Measurements from ENCODE around the gene ST6GALNAC3.
"Not testable (repeated sequence)": the region's sequence is repeated elsewhere in the genome, so short reads cannot be mapped to it uniquely, and the experiment has no call there.

ST6GALNAC3 gene

GRCh38 chr1:76074321-76075187 is at the start of gene ST6GALNAC3:
Gene ST6GALNAC3 (plus strand): TSS chr1:76074746.
- peak; percentile 35 for DNase-seq (ENCODE audit: low spot score)

- DNase-seq (ENCODE audit: low spot score), result no peak
Measured at GRCh38 chr1:76027341-76027740, 47.2 kb upstream of the ST6GALNAC3 start.

- DNase-seq (ENCODE audit: low spot score), result no peak
Measured at GRCh38 chr1:76029331-76029730, 45.2 kb upstream of the ST6GALNAC3 start.

GRCh38 chr1:76031496-76031895 is 43.0 kb upstream of the ST6GALNAC3 start:
- DNase-seq (ENCODE audit: low spot score), result no peak

GRCh38 chr1:76033800-76034475 is 40.6 kb upstream of the ST6GALNAC3 start:
- DNase-seq (ENCODE audit: low spot score), result no peak

- DNase-seq (ENCODE audit: low spot score), result peak; percentile 19
Measured at GRCh38 chr1:76035053-76035452, 39.5 kb upstream of the ST6GALNAC3 start.

- DNase-seq (ENCODE audit: low spot score), result no peak
Measured at GRCh38 chr1:76037324-76037723, 37.2 kb upstream of the ST6GALNAC3 start.

- peak; percentile 35 for DNase-seq (ENCODE audit: low spot score)
Measured at GRCh38 chr1:76038287-76039004, 36.1 kb upstream of the ST6GALNAC3 start.

- no peak for DNase-seq (ENCODE audit: low spot score)
Measured at GRCh38 chr1:76046149-76046548, 28.4 kb upstream of the ST6GALNAC3 start.

- DNase-seq (ENCODE audit: low spot score), result no peak
Measured at GRCh38 chr1:76048219-76048618, 26.3 kb upstream of the ST6GALNAC3 start.

- no peak for DNase-seq (ENCODE audit: low spot score)
Measured at GRCh38 chr1:76048926-76049325, 25.6 kb upstream of the ST6GALNAC3 start.

GRCh38 chr1:76049498-76049897 is 25.0 kb upstream of the ST6GALNAC3 start:
- no peak for DNase-seq (ENCODE audit: low spot score)

- not testable (repeated sequence) for DNase-seq (ENCODE audit: low spot score)
Measured at GRCh38 chr1:76050073-76050472, 24.5 kb upstream of the ST6GALNAC3 start.

- DNase-seq (ENCODE audit: low spot score), result no peak
Measured at GRCh38 chr1:76053021-76053420, 21.5 kb upstream of the ST6GALNAC3 start.

GRCh38 chr1:76054359-76054758 is 20.2 kb upstream of the ST6GALNAC3 start:
- no peak for DNase-seq (ENCODE audit: low spot score)

GRCh38 chr1:76055987-76056386 is 18.6 kb upstream of the ST6GALNAC3 start:
- DNase-seq (ENCODE audit: low spot score), result no peak

GRCh38 chr1:76059451-76059850 is 15.1 kb upstream of the ST6GALNAC3 start:
- peak; percentile 38 for DNase-seq (ENCODE audit: low spot score)

- no peak for DNase-seq (ENCODE audit: low spot score)
Measured at GRCh38 chr1:76065270-76065669, 9.3 kb upstream of the ST6GALNAC3 start.

- no peak for DNase-seq (ENCODE audit: low spot score)
Measured at GRCh38 chr1:76066394-76066793, 8.2 kb upstream of the ST6GALNAC3 start.

- DNase-seq (ENCODE audit: low spot score), result peak; percentile 44
Measured at GRCh38 chr1:76068542-76068941, 6.0 kb upstream of the ST6GALNAC3 start.

- no peak for DNase-seq (ENCODE audit: low spot score)
Measured at GRCh38 chr1:76068953-76069561, 5.5 kb upstream of the ST6GALNAC3 start.

- no peak for DNase-seq (ENCODE audit: low spot score)
Measured at GRCh38 chr1:76070538-76070937, 4.0 kb upstream of the ST6GALNAC3 start.

Data from COLO829 (cell line).